ENCODE data around the gene DYNC1I1. TPM values are rescaled to one million over a fixed set of nuclear protein-coding genes. Genes with fewer than 3 reads are reported as not detected.

Gene DYNC1I1
- total RNA-seq, 1 donor from 2014 or later: 39.0 TPM

Other genes starting within 250 kb of the DYNC1I1 start
- gene PDK4, start 176.0 kb upstream of the DYNC1I1 start, total RNA-seq: 289 TPM

Data from left ventricle myocardium superior (tissue), 1 donor.